GM13977 (cell line): ENCODE results near the gene ROBO1.

Experiments used
- DNase-seq: peaks from one replicate; pipeline ENCODE4 v3.0.0; 2012; ENCODE audit warnings: low spot score
- in situ Hi-C: fragments of 300-500 bp; cut with MboI; formaldehyde crosslinking; loops from one replicate; pipeline ENCODE4 v1.12.0; 2022; ENCODE audit warnings: low sequenced_read_pairs, low pct_unique_long_range_greater_than_20kb, mixed read lengths, inconsistent platforms; ENCODE audit not compliant: unreplicated experiment
- TF ChIP-seq, protein P1 (sequence below): IDR thresholded peaks from 2 replicates; pipeline ENCODE4 v1.5.1; 2012; ENCODE audit warnings: mild to moderate bottlenecking, control low read depth; ENCODE audit not compliant: insufficient read depth; ENCODE audit errors: extremely low read depth, missing control alignments

Gene ROBO1

DNA sequence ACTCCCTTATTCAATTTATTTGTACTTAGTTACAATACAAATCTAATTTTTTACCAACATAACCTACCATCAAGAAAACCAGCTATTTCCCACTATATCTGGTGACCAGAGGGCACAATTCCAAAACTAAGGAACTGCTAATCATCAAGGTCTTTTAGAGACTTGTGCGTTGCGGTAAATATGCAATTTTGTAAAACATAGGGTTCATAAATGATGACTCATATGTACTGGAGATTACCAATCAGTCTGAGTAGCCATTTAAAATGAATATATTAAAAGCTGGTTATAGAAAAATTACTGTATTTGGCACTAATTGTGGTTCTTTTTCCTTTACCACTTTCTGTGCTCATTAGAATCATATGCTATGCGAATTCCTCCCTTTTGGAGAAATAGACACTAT lies 859.6 kb downstream of the ROBO1 start:
- DNase-seq, result no peak
- TF ChIP-seq, protein P1, sequence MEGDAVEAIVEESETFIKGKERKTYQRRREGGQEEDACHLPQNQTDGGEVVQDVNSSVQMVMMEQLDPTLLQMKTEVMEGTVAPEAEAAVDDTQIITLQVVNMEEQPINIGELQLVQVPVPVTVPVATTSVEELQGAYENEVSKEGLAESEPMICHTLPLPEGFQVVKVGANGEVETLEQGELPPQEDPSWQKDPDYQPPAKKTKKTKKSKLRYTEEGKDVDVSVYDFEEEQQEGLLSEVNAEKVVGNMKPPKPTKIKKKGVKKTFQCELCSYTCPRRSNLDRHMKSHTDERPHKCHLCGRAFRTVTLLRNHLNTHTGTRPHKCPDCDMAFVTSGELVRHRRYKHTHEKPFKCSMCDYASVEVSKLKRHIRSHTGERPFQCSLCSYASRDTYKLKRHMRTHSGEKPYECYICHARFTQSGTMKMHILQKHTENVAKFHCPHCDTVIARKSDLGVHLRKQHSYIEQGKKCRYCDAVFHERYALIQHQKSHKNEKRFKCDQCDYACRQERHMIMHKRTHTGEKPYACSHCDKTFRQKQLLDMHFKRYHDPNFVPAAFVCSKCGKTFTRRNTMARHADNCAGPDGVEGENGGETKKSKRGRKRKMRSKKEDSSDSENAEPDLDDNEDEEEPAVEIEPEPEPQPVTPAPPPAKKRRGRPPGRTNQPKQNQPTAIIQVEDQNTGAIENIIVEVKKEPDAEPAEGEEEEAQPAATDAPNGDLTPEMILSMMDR, result no peak
- in situ Hi-C loops, result no loop called here

- in situ Hi-C loops, result no loop called here
- TF ChIP-seq, protein P1, result no peak
- no peak for DNase-seq
Measured at GRCh38 chr3:78907367-78907766, 860.4 kb downstream of the ROBO1 start.

DNA sequence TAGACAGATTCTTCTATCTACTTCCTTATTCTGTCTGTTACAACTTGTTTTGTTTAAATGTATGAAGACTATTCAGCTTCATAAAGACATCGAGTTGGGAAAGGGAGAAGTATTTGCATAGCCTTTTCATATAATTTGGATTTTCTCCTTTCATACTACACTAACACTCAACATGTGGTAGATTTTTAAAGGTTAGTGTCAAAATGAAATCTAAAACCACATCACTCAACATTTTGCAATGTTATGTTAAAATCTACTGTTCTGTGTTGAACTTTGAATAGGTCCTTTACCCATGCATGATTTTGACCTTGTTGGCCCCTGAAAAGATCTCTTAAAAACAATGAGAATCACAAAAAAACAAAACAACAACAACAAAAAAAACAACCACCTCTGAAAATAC lies 860.9 kb downstream of the ROBO1 start:
- DNase-seq, result no peak
- in situ Hi-C loops, result no loop called here
- TF ChIP-seq, protein P1, result no peak

DNA sequence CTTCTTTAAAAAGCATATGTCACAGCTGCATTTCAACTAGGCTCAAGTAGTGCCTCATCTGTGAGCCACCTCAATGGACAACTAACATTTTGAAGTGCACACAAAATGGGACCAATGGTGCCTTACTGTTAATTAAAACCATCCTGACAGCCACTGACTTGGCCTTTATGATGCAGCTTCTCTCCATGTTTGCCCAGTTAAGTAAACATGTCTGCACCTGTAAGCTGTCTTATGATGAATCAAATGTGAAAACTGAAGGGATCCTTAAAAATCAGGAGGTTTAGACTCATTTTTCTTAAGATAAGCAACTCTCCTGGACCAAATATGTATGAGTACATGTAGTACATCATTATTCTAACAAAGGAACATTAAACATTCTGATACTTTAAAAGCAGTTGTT lies 861.6 kb downstream of the ROBO1 start:
- in situ Hi-C loops, result no loop called here
- no peak for DNase-seq
- TF ChIP-seq, protein P1, result no peak

GRCh38 chr3:78905700-78906099 lies 862.1 kb downstream of the ROBO1 start:
- TF ChIP-seq, protein P1, result no peak
- no peak for DNase-seq
- in situ Hi-C loops, result no loop called here

- TF ChIP-seq, protein P1, result no peak
- in situ Hi-C loops, result no loop called here
- no peak for DNase-seq
Measured at GRCh38 chr3:78901544-78901943, 866.3 kb downstream of the ROBO1 start.

- TF ChIP-seq, protein P1, result no peak
- in situ Hi-C loops, result no loop called here
- DNase-seq, result no peak
Measured at GRCh38 chr3:78900880-78901279, 866.9 kb downstream of the ROBO1 start.
